ENCODE data around the gene C4orf51. TPM values are rescaled to one million over a fixed set of nuclear protein-coding genes. Genes with fewer than 3 reads are reported as not detected.

Gene C4orf51
- total RNA-seq, 1 experiment from 2014 or later, result not detected

DNA sequence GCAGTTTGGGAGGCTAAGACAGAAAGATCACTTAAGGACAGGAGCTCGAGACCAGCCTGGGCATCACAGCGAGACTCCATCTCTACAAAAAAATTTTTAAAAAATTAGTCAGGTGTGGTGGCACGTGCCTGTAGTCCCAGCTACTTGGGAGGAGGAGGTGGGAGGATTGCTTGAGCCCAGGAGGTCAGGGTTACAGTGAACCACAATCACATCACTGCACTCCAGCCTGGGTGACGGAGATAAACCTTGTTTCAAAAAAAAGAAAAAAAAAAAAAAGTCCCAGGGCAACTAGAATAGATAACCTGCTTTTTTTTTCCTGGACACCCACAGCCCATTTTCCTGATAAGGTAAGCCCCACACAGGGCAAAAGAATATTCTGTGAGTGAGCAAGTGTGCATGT, 96.3 kb downstream of the C4orf51 start:
- in situ Hi-C loops (cut with HindIII; ENCODE audit: low pct_unique_long_range_greater_than_20kb, low sequenced_read_pairs), result no loop called here
- DNase-seq (ENCODE audit: low read depth), result no peak

- no peak for DNase-seq (ENCODE audit: low read depth)
- in situ Hi-C loops (cut with HindIII; ENCODE audit: low pct_unique_long_range_greater_than_20kb, low sequenced_read_pairs), result no loop called here
Observed at GRCh38 chr4:145779319-145779801, 99.4 kb downstream of the C4orf51 start.

DNA sequence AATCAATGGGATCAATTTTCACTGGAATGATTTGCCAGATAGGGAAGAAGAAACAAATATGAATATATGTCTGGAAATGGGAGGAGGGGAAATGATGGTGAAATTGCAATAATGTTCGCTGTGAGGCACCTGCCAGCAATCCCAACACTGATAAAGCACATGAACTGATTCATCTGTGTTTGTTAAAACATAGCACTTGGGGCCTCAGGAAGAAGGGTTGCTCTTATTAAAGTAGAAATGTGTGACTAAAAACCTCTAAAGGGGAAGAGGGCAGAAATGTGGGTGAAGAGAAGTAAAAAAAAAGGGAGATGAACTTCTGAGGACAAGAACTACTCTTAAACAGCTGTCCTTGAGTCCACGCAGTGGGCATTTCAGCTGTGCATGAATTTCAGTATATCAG, 101.4 kb downstream of the C4orf51 start:
- in situ Hi-C loops (cut with HindIII; ENCODE audit: low pct_unique_long_range_greater_than_20kb, low sequenced_read_pairs), result no loop called here

More for the DNA sequence above, 101.4 kb downstream of the C4orf51 start:
- DNase-seq (ENCODE audit: low read depth), result no peak

Other genes starting within 250 kb of the C4orf51 start
- gene SMAD1, start 198.3 kb upstream of the C4orf51 start, total RNA-seq (2014; rRNA removed; shearing (Covaris generic); ENCODE audit: low replicate concordance), result 19.2 and 21.5 TPM in 2 replicates
- gene MMAA, start 60.8 kb upstream of the C4orf51 start, total RNA-seq (2014; rRNA removed; shearing (Covaris generic); ENCODE audit: low replicate concordance), result 5.8 and 7.1 TPM in 2 replicates

Measured in Caki2 (cell line).